ENCODE data around the gene SPNS2. TPM values are rescaled to one million over a fixed set of nuclear protein-coding genes. Genes with fewer than 3 reads are reported as not detected.

SPNS2 gene
- total RNA-seq, 1 experiment from 2014 or later = not detected

- Mint-ChIP-seq H3K27ac (ENCODE audit: low read depth, unreplicated experiment) (no peak overlapping the region), H3K36me3 (ENCODE audit: insufficient read depth, unreplicated experiment) (peaks cover 74% of the 10 kb centered on the region), H3K27me3 (ENCODE audit: insufficient read depth, unreplicated experiment) (no peaks in the 10 kb centered on the region), H3K4me1 (ENCODE audit: insufficient read depth, unreplicated experiment) (no peaks in the 10 kb centered on the region), H3K9me3 (ENCODE audit: unreplicated experiment) (no peaks in the 10 kb centered on the region), H3K4me3 (ENCODE audit: unreplicated experiment) (no peak overlapping the region)
- intact Hi-C loops (cut with micrococcal nuclease) = no loop called here
- BruUV-seq (replicated peaks) = TSS peak; percentile 18
- no peak for DNase-seq (ENCODE audit: unreplicated experiment)
- CTCF ChIA-PET = interaction anchor here (0.9 to 1.4 kb wide), 2 partner anchors 21 to 22 kb away, joined by 3 to 4 read pairs; no protein-coding TSS in a partner anchor
- TF ChIP-seq CTCF (IDR thresholded peaks at IDR 0.05; ENCODE audit: unreplicated experiment) = no peak
- POLR2A ChIA-PET = no interaction called here
These were observed 46.2 kb downstream of the SPNS2 start for GRCh38 chr17:4544951-4545216.

- no TSS peak for BruUV-seq (replicated peaks)
- peaks cover 74% of the 10 kb centered on the region for H3K36me3 Mint-ChIP-seq (ENCODE audit: insufficient read depth, unreplicated experiment)
These were observed 46.7 kb downstream of the SPNS2 start for GRCh38 chr17:4545217-4545951.

GRCh38 chr17:4547118-4547906 is 48.6 kb downstream of the SPNS2 start:
- intact Hi-C loops (cut with micrococcal nuclease) = no loop called here
- Mint-ChIP-seq H3K4me3 (ENCODE audit: unreplicated experiment) (no peak overlapping the region), H3K36me3 (ENCODE audit: insufficient read depth, unreplicated experiment) (peaks cover 75% of the 10 kb centered on the region), H3K27me3 (ENCODE audit: insufficient read depth, unreplicated experiment) (no peaks in the 10 kb centered on the region), H3K9me3 (ENCODE audit: unreplicated experiment) (no peaks in the 10 kb centered on the region), H3K27ac (ENCODE audit: low read depth, unreplicated experiment) (no peak overlapping the region), H3K4me1 (ENCODE audit: insufficient read depth, unreplicated experiment) (no peaks in the 10 kb centered on the region)
- no peak for TF ChIP-seq CTCF (IDR thresholded peaks at IDR 0.05; ENCODE audit: unreplicated experiment)
- no TSS peak for BruUV-seq (replicated peaks)
- POLR2A ChIA-PET = no interaction called here
- CTCF ChIA-PET = interaction anchor here (0.6 to 1.1 kb wide), 4 partner anchors 75 to 348 kb away, joined by 3 to 4 read pairs (median 4); no protein-coding TSS in a partner anchor
- DNase-seq (ENCODE audit: unreplicated experiment) = no peak

More at GRCh38 chr17:4545217-4545951, 46.7 kb downstream of the SPNS2 start:
- DNase-seq (ENCODE audit: unreplicated experiment) = no peak
- TF ChIP-seq CTCF (IDR thresholded peaks at IDR 0.05; ENCODE audit: unreplicated experiment) = no peak
- Mint-ChIP-seq H3K4me1 (ENCODE audit: insufficient read depth, unreplicated experiment) (no peaks in the 10 kb centered on the region), H3K27me3 (ENCODE audit: insufficient read depth, unreplicated experiment) (no peaks in the 10 kb centered on the region), H3K27ac (ENCODE audit: low read depth, unreplicated experiment) (no peak overlapping the region), H3K9me3 (ENCODE audit: unreplicated experiment) (no peaks in the 10 kb centered on the region), H3K4me3 (ENCODE audit: unreplicated experiment) (no peak overlapping the region)
- ChIA-PET POLR2A (no interaction called here), CTCF (interaction anchor here (1.4 kb wide), 1 partner anchor 20 kb away, joined by 3 read pairs; no protein-coding TSS in a partner anchor)
- intact Hi-C loops (cut with micrococcal nuclease) = no loop called here

- Mint-ChIP-seq H3K36me3 (ENCODE audit: insufficient read depth, unreplicated experiment) (peaks cover 76% of the 10 kb centered on the region), H3K4me3 (ENCODE audit: unreplicated experiment) (no peak overlapping the region), H3K27ac (ENCODE audit: low read depth, unreplicated experiment) (no peak overlapping the region), H3K9me3 (ENCODE audit: unreplicated experiment) (no peaks in the 10 kb centered on the region), H3K4me1 (ENCODE audit: insufficient read depth, unreplicated experiment) (no peaks in the 10 kb centered on the region), H3K27me3 (ENCODE audit: insufficient read depth, unreplicated experiment) (no peaks in the 10 kb centered on the region)
- ChIA-PET POLR2A (no interaction called here), CTCF (interaction anchor here (1.1 kb wide), 1 partner anchor 124 kb away, joined by 3 read pairs; no protein-coding TSS in a partner anchor)
- intact Hi-C loops (cut with micrococcal nuclease) = no loop called here
- no peak for DNase-seq (ENCODE audit: unreplicated experiment)
- no TSS peak for BruUV-seq (replicated peaks)
- no peak for TF ChIP-seq CTCF (IDR thresholded peaks at IDR 0.05; ENCODE audit: unreplicated experiment)
These were observed 49.4 kb downstream of the SPNS2 start for GRCh38 chr17:4548061-4548461.
